C4-2B (cell line): Measurements from ENCODE around the gene CLMP.

Experiments used
- CTCF ChIP-seq: fragments of 450-650 bp; conservative IDR thresholded peaks from 2 replicates; pipeline ENCODE4 v1.5.1; 2017; ENCODE audit warnings: mild to moderate bottlenecking
- ZFX ChIP-seq: fragments of 450-650 bp; IDR thresholded peaks from 2 replicates; pipeline ENCODE4 v1.6.1; 2017

DNA sequence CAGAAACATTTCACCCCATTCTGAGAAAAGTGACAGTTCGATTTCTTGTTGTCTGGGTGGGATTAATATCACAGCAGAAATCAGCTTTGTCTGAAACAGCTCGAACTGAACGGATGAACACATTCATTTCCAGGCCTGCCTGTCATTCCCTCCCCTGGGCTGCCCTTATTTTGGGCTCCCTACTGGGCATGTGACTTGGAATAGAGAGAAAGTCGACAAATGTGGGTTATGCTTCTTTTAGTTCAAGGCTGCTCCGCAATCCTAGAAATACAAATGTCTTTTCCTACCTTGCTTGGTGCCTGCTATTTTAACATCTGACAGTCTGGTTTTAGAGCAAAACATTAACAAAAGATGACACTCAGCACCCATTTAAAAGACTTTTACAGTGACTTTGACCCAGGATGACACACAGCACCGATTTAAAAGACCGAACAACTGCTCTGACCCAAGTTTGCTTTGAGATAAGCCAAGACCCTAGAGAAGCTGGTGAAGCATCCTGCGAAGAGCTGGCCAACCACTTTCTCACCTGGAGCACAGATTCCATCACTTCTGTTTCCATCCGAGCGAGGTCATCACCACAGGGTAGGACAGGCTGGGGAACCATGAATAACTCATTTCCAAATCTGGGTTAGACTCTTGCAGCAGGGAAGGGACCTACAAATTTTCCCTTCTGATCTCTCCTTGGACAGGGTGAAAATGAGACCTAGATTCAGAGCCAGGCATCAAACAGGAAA lies 13.1 kb downstream of the CLMP start:
- no peak for TF ChIP-seq CTCF
- TF ChIP-seq ZFX, result no peak
